Muscle layer of duodenum (tissue), 2 donors: ENCODE results near the gene NRIP3.

Experiments
- H3K27ac ChIP-seq: one replicate; pipeline ENCODE4 v1.7.0; 2013; ENCODE audit warnings: mild to moderate bottlenecking, low read length
- H3K27me3 ChIP-seq: one replicate; pipeline ENCODE4 v1.7.0; 2013; ENCODE audit warnings: low read depth, mild to moderate bottlenecking, control low read depth, low read length
- H3K36me3 ChIP-seq, 2 donors: one replicate each; pipeline ENCODE4 v1.7.0; 2013; ENCODE audit warnings: low read length in 2 of 2, control low read depth in 1 of 2, mild to moderate bottlenecking in 1 of 2; ENCODE audit not compliant: insufficient read depth in 2 of 2, control insufficient read depth in 1 of 2
- H3K4me1 ChIP-seq, 2 donors: one replicate each; pipeline ENCODE4 v1.7.0; 2013; ENCODE audit warnings: low read length in 2 of 2, mild to moderate bottlenecking in 2 of 2, control low read depth in 1 of 2, moderate library complexity in 1 of 2; ENCODE audit not compliant: insufficient read depth in 2 of 2, control insufficient read depth in 1 of 2
- H3K4me3 ChIP-seq, 2 donors: one replicate each; pipeline ENCODE4 v1.7.0; 2013; ENCODE audit warnings: low read length in 2 of 2, low read depth in 1 of 2, mild to moderate bottlenecking in 1 of 2
- H3K9me3 ChIP-seq, 2 donors: one replicate each; pipeline ENCODE4 v1.7.0; 2013; ENCODE audit warnings: low read length in 2 of 2, control low read depth in 1 of 2, mild to moderate bottlenecking in 1 of 2; ENCODE audit not compliant: control insufficient read depth in 1 of 2
- donor health status: healthy.

NRIP3 gene

DNA sequence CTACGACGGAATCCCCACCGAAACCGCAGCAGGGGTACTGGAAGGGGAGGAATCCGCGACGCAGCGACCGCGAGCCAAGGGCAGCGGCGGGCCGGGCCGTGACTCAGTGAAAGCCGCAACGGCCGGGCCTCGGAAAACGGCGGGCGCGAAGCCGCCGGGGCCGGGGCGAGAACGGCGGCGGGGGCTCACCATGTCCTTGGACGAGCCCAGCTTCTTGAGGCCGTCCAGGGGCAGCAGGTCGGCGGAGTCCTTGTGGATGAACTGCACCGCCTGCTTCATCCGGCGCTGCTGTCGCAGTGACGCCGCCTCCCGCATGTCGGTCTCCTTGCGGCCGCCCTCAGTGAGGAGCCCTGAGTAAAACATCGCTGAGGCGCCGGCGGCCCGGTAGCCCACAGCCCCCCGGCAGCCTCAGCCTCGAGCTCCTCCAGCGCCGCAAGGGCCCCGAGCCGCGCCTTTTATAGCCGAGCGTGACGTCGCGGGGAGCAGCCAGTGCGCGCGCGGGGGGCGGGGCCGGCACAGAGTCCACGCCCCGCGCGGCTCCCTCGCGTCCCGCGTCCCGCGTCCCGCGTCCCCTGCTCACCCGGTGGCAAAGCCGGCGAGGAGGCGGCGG is at the start of gene NRIP3:
Gene NRIP3, minus strand, starts transcription at position 429 of the 610 bp plus-strand sequence. Its CDS starts 66 bp downstream, at position 363.
- Histone ChIP-seq H3K4me1 (peaks cover 6 to 7% of the 10 kb centered on the region in 2 donors), H3K9me3 (no peaks in the 10 kb centered on the region), H3K4me3 (peak within 1 kb of the TSS; percentile 62 to 66), H3K36me3 (no peaks in the 10 kb centered on the region), H3K27me3 (peaks cover 9% of the 10 kb centered on the region), H3K27ac (no peak within 1 kb of the TSS)

DNA sequence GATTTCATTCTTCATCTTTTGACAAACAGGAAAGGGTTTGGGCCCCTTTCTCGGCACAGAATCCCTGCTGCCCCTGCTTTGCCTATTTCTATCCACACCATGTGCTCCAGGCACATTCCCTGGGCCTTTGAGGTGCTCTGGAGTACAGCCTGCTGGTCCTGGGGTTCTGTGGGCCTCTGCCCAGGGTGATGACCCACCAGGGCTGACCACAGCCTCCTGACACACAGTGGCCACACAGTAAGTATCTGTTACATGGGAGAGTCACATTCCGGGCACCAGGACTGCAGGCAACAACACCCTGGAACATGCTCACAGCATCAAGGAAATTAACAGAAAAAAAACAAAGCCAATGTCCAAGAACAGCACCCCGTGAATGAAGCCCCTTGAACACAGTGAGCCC is 48.5 kb upstream of the NRIP3 start:
- Histone ChIP-seq H3K27me3 (no peaks in the 10 kb centered on the region), H3K27ac (no peak overlapping the region), H3K4me1 (peaks cover 0 to 21% of the 10 kb centered on the region in 2 donors), H3K9me3 (no peaks in the 10 kb centered on the region), H3K4me3 (no peak overlapping the region), H3K36me3 (peaks cover 0 to 3% of the 10 kb centered on the region in 2 donors)

DNA sequence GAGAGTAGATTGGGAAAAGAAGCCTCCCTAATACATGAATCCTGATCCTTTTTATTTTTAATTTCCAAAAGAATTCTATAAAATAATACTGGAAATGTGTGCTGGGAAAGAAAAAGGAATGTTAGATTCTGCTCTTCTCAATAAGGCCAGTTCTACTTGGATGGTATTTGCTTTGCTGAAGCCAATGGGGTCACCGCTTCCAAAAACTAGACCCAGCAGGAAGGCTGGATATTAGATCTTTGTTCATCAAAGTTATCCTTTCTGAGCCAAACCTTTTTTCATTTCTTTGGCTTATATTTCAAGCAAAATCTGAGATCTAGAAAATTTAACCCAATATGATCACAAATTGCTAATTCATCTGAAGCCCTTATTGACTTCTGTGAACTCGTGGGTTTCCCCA is 46.2 kb upstream of the NRIP3 start:
- Histone ChIP-seq H3K4me3 (no peak overlapping the region), H3K27me3 (no peaks in the 10 kb centered on the region), H3K4me1 (peaks cover 0 to 11% of the 10 kb centered on the region in 2 donors), H3K27ac (no peak overlapping the region), H3K36me3 (peaks cover 0 to 3% of the 10 kb centered on the region in 2 donors), H3K9me3 (no peaks in the 10 kb centered on the region)

DNA sequence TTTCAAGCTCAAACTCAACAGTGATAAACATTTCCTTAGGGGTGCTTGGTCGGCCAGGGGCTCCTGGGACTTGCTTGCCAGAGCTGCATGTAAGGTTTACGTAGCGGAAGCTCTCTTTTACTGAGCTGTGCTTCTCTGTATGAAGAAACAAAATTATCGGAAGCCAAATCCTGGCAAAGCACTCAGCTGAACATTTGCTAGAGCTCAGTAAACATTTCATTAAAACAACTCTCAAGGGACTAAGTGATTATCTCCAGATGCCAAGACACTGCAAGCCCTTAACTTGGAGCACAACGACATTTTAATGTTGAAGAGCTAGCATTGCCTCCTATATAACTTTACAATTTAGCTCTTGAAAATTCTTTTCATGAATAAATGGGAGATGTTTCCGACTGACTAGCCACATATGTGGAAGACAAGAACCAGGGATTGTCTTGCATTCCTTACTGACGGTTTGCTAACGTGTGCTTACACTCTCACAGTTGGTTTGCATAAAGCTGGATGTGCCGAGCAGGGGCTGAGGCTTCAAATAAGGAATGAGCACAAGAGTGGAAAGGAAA is 44.2 kb upstream of the NRIP3 start:
- Histone ChIP-seq H3K27me3 (no peaks in the 10 kb centered on the region), H3K4me1 (peaks cover 0 to 11% of the 10 kb centered on the region in 2 donors), H3K4me3 (peak overlapping the region in 1 of 2 donors; percentile 13), H3K27ac (peak overlapping the region; percentile 71), H3K9me3 (no peaks in the 10 kb centered on the region), H3K36me3 (peaks cover 0 to 3% of the 10 kb centered on the region in 2 donors)

DNA sequence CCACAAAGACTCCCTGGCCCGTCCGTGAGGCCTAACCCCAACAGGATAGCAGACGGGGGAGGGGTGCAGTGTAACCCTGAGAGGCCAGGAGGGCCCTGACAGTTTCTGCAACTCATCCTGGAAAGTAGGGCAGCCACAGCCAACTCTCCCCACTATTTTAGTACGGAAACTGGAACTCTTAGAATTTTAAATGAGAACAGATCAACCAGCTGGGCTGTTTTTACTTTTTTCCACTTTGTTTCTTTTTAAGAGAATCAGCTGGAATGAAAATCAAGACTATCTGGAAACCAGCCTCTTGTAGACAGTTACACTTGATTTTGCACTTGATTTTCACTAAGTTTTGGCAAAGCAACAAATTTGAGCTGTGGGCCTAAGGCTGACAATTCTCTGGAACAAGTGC is 42.7 kb upstream of the NRIP3 start:
- H3K4me1 ChIP-seq, result peaks cover 3 to 15% of the 10 kb centered on the region in 2 donors
- H3K4me3 ChIP-seq, result no peak overlapping the region
- H3K27me3 ChIP-seq, result no peaks in the 10 kb centered on the region
- H3K36me3 ChIP-seq, result no peaks in the 10 kb centered on the region
- H3K27ac ChIP-seq, result peak overlapping the region; percentile 71
- no peaks in the 10 kb centered on the region for H3K9me3 ChIP-seq

DNA sequence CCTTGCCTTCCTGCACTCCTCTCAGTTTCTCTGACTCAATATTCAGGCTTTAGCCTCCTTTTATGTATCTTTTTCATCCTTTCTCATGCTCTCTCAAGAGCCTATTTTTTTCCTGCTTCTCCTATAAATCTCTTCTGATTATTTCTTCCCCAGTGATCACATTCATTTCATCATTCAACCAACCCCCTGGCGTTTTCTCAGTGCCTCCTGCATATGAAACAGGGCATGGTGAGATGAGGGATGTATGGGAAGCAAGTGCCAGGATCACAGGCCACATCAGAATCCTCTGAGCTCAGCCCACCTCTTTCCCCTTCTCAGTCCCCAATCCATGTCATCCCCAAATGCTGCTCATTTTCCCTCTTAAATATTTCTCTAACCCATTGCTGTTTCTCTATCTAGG is 38.7 kb upstream of the NRIP3 start:
- Histone ChIP-seq H3K9me3 (no peaks in the 10 kb centered on the region), H3K4me3 (no peak overlapping the region), H3K27ac (no peak overlapping the region), H3K4me1 (peaks cover 3 to 16% of the 10 kb centered on the region in 2 donors), H3K36me3 (no peaks in the 10 kb centered on the region), H3K27me3 (no peaks in the 10 kb centered on the region)

DNA sequence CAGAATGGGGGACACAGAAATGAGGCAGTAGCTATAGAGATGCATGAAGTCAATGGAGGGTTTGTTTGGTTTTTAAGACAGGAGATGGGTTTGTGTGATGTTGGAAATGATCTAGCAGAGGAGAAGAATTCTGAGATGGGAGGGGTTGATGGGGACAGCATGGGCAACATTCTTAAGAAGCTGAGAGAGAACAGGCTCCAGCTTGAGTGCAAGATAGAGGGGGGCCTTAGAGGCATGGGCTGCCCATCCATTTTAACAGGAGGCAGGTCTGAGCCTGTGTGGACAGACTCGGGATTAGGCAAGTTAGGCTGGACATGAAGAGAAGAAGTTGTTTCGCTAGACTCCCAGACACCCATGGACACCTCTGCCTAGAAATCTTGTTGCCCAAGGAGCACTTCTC is 37.9 kb upstream of the NRIP3 start:
- no peaks in the 10 kb centered on the region for H3K9me3 ChIP-seq
- no peak overlapping the region for H3K27ac ChIP-seq
- H3K36me3 ChIP-seq, result no peaks in the 10 kb centered on the region
- H3K4me1 ChIP-seq, result peaks cover 3 to 11% of the 10 kb centered on the region in 2 donors
- no peaks in the 10 kb centered on the region for H3K27me3 ChIP-seq
- H3K4me3 ChIP-seq, result no peak overlapping the region

DNA sequence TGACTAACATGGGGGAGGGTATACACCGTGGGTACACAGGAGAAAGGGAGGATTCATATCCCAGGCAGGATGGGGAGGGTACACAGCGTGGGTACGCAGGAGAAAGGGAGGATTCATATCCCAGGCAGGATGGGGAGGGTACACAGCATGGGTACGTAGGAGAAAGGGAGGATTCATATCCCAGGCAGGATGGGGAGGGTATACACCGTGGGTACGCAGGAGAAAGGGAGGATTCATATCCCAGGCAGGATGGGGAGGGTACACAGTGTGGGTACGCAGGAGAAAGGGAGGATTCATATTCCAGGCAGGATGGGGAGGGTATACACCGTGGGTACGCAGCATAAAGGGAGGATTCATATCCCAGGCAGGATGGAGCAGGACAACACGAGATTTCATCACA is 36.6 kb upstream of the NRIP3 start:
- Histone ChIP-seq H3K27ac (no peak overlapping the region), H3K27me3 (no peaks in the 10 kb centered on the region), H3K4me3 (no peak overlapping the region), H3K4me1 (peaks cover 3 to 8% of the 10 kb centered on the region in 2 donors), H3K36me3 (no peaks in the 10 kb centered on the region), H3K9me3 (no peaks in the 10 kb centered on the region)

DNA sequence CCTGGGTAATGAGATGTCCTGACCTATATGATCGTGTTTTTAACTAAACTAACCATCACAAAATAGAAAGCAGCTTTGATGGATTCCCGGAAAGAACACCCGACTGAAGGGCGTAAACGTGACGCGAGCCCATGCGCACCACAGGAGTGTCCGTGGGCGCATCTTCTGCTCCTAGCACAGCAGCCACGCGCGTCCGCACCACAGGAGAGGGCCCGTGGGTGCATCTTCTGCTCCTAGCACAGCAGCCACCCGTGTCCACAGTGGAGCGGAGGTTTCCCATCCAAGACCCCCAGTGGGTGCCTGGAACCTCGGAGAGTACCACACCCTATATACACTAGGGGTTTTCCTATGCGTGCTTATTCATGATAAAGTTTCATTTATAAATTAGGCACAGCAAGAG is 36.1 kb upstream of the NRIP3 start:
- H3K27me3 ChIP-seq, result no peaks in the 10 kb centered on the region
- H3K4me1 ChIP-seq, result peaks cover 3 to 8% of the 10 kb centered on the region in 2 donors
- no peaks in the 10 kb centered on the region for H3K9me3 ChIP-seq
- no peaks in the 10 kb centered on the region for H3K36me3 ChIP-seq
- H3K27ac ChIP-seq, result no peak overlapping the region
- H3K4me3 ChIP-seq, result no peak overlapping the region

DNA sequence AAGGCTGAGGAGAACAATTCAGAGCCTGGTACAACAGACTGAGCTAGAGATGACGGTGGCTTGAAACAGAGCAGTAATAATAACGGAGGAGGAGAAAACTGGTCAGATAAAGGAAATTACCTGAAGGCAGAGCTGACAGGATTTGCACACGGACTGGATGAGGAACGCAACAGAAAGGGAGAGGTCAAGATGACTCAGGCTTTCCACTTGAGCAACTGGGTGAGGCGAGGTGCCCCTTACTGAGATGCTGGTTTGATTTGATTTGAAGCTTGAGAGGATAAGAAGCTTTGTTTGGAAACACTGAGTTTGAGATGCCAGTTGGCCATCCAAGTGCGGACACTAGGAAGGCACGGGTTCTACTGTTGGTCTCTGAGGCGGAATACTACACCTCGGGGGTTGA is 35.4 kb upstream of the NRIP3 start:
- Histone ChIP-seq H3K27ac (no peak overlapping the region), H3K9me3 (no peaks in the 10 kb centered on the region), H3K4me1 (peaks cover 3 to 8% of the 10 kb centered on the region in 2 donors), H3K4me3 (no peak overlapping the region), H3K36me3 (no peaks in the 10 kb centered on the region), H3K27me3 (no peaks in the 10 kb centered on the region)

DNA sequence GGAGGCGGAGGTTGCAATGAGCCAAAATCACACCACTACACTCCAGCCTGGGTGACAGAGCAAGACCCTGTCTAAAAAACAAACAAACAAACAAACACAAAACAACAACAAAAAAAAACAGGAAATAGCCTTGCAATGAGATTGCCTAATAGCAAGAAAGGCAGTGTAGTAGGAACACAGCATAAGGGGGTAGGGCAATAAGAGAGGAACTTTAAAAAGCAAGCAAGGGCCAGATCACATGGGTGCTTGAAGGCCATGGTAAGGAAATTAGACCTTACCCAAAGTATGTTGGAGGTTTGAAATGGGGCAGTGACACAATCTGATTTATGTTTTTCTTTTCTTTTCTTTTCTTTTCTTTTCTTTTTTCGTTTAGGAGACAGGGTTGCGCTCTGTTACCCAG is 34.7 kb upstream of the NRIP3 start:
- H3K27ac ChIP-seq, result no peak overlapping the region
- no peaks in the 10 kb centered on the region for H3K27me3 ChIP-seq

DNA sequence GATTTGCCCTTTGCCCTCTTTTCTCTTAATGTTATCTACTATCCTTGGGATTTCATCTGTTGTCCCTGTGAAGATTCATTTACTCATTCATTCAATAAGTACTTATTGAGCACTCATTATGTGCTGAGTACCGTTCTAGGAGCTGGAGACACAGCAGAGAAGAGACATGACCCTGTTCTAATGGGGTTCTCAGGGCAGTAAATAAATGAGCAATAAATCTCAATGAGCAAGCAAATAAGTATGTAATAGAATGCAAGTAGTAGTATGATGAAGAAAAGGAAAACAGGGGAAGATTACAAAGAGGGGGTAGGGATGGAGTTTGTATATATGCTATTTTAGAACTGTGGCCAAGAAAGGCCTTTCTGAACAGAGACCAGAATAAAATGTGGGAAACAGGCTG is 34.2 kb upstream of the NRIP3 start:
- H3K36me3 ChIP-seq, result no peaks in the 10 kb centered on the region
- no peaks in the 10 kb centered on the region for H3K27me3 ChIP-seq
- H3K27ac ChIP-seq, result no peak overlapping the region
- H3K4me1 ChIP-seq, result peaks cover 3 to 8% of the 10 kb centered on the region in 2 donors
- H3K4me3 ChIP-seq, result no peak overlapping the region
- no peaks in the 10 kb centered on the region for H3K9me3 ChIP-seq

More for the DNA sequence above, 34.7 kb upstream of the NRIP3 start:
- no peak overlapping the region for H3K4me3 ChIP-seq
- H3K36me3 ChIP-seq, result no peaks in the 10 kb centered on the region
- H3K9me3 ChIP-seq, result no peaks in the 10 kb centered on the region
- peaks cover 3 to 8% of the 10 kb centered on the region in 2 donors for H3K4me1 ChIP-seq
